ENCODE results near the gene BTBD16.

DNA sequence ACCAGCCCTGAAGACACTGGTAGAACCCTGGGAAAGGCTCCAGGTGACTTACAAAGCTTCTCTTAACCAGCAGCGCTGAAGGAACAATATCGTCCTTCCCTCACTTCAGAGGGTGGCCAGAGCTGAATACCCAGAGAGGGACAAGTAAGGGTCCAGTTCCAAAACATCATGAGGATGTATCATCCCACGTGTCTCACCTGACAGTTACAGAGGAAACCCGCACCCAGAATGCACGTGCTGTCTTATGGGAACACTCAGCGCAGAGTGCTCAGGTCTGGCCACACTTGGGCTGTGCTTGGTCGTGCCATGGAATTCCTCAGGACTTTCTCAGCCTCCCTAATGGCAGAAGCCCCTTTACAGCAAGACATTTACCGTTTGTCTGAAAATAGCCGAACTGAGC is 46.9 kb upstream of the BTBD16 start:
- TF ChIP-seq, protein P1, sequence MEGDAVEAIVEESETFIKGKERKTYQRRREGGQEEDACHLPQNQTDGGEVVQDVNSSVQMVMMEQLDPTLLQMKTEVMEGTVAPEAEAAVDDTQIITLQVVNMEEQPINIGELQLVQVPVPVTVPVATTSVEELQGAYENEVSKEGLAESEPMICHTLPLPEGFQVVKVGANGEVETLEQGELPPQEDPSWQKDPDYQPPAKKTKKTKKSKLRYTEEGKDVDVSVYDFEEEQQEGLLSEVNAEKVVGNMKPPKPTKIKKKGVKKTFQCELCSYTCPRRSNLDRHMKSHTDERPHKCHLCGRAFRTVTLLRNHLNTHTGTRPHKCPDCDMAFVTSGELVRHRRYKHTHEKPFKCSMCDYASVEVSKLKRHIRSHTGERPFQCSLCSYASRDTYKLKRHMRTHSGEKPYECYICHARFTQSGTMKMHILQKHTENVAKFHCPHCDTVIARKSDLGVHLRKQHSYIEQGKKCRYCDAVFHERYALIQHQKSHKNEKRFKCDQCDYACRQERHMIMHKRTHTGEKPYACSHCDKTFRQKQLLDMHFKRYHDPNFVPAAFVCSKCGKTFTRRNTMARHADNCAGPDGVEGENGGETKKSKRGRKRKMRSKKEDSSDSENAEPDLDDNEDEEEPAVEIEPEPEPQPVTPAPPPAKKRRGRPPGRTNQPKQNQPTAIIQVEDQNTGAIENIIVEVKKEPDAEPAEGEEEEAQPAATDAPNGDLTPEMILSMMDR (IDR thresholded peaks at IDR 0.05; ENCODE audit: low read depth, low read length): no peak
- no peak for TF ChIP-seq EZH2phosphoT487 (IDR thresholded peaks at IDR 0.05; ENCODE audit: low read depth)

All from OCI-LY3 (cell line).